Ishikawa (cell line): ENCODE data around the gene IL21R.

ENCODE experiments used
- CEBPB ChIP-seq: IDR thresholded peaks from 2 replicates; pipeline ENCODE4 v1.6.1; 2012
- CREB1 ChIP-seq: IDR thresholded peaks from 2 replicates; pipeline ENCODE4 v1.6.1; 2012; ENCODE audit warnings: low read depth
- EGR1 ChIP-seq: IDR thresholded peaks from 2 replicates; pipeline ENCODE4 v1.6.1; 2012
- EP300 ChIP-seq: IDR thresholded peaks from 2 replicates; pipeline ENCODE4 v1.6.1; 2012; ENCODE audit warnings: borderline replicate concordance
- NFIC ChIP-seq: IDR thresholded peaks from 2 replicates; pipeline ENCODE4 v1.6.1; 2012
- RAD21 ChIP-seq: IDR thresholded peaks from 2 replicates; pipeline ENCODE4 v1.6.1; 2012; ENCODE audit warnings: low read depth
- TAF1 ChIP-seq: IDR thresholded peaks from 2 replicates; pipeline ENCODE4 v1.6.1; 2012; ENCODE audit warnings: low read depth, mild to moderate bottlenecking
- YY1 ChIP-seq: IDR thresholded peaks from 2 replicates; pipeline ENCODE4 v1.6.1; 2012; ENCODE audit warnings: low read depth

DNA sequence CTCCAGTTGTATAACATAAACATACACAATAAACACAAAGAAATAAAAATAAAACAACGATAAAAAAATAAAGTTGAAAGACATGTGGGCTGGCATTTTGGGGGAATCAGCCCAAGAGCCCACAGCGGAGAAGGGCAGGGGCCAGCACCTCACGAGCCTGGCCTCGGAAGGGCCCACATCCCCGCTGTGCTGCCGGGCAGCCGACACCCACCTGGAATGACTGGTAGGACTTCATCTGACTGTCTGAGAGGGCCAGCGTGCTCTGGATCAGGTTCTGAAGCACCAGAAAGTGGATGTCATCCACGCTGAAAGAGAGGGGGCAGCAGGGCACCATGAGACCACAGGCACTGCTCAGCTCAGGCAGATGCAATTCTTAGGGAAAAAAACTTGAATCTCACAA lies 74.3 kb downstream of the IL21R start:
- TF ChIP-seq CEBPB, result no peak
- no peak for TF ChIP-seq EP300
- no peak for TF ChIP-seq YY1
- TF ChIP-seq RAD21, result no peak
- TF ChIP-seq NFIC, result no peak
- TF ChIP-seq TAF1, result no peak
- TF ChIP-seq EGR1, result no peak
- TF ChIP-seq CREB1, result no peak
